ENCODE measurements around the gene ITFG2.

DNA sequence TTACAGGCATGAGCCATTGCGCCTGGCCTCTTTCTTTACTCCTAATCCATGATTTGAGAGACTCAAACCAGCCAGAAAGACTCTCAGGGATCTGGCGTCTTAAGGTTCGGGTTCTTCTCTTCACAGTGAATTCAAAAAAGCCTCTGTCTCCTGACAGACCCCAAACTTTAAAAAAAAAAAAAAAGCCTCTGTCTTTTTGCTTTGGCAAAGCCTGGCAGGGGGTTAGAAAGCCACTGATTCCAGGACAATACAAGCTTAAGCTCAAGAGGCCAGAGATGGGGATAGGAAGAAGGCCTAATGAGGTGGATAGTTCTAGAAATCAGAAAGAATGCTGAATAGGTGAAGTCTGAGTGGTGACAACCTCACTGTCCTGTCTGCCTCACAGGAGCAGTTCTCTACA, 13.6 kb downstream of the ITFG2 start:
- TF ChIP-seq, protein P1, sequence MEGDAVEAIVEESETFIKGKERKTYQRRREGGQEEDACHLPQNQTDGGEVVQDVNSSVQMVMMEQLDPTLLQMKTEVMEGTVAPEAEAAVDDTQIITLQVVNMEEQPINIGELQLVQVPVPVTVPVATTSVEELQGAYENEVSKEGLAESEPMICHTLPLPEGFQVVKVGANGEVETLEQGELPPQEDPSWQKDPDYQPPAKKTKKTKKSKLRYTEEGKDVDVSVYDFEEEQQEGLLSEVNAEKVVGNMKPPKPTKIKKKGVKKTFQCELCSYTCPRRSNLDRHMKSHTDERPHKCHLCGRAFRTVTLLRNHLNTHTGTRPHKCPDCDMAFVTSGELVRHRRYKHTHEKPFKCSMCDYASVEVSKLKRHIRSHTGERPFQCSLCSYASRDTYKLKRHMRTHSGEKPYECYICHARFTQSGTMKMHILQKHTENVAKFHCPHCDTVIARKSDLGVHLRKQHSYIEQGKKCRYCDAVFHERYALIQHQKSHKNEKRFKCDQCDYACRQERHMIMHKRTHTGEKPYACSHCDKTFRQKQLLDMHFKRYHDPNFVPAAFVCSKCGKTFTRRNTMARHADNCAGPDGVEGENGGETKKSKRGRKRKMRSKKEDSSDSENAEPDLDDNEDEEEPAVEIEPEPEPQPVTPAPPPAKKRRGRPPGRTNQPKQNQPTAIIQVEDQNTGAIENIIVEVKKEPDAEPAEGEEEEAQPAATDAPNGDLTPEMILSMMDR (IDR thresholded peaks at IDR 0.05) = no peak
- TF ChIP-seq POLR2AphosphoS5 (IDR thresholded peaks at IDR 0.05) (no peak), POLR2A (IDR thresholded peaks at IDR 0.05) (no peak), EP300 (IDR thresholded peaks at IDR 0.05; ENCODE audit: low read depth) (no peak)
